Endodermal cell (in vitro differentiated cells): Measurements from ENCODE around the gene IQCM. TPM values are rescaled to one million over a fixed set of nuclear protein-coding genes. Genes with fewer than 3 reads are reported as not detected.

ENCODE experiments used
- DNase-seq: peaks from one replicate; pipeline ENCODE4 v3.0.0-alpha.2; 2017
- H3K27ac ChIP-seq: 2 replicates; pipeline ENCODE4 v1.5.1; 2013; ENCODE audit warnings: mild to moderate bottlenecking, low read depth, low read length, moderate library complexity
- H3K27me3 ChIP-seq: 2 replicates; pipeline ENCODE4 v1.6.1; 2013; ENCODE audit warnings: mild to moderate bottlenecking, low read length, moderate library complexity; ENCODE audit not compliant: insufficient read depth, control insufficient read depth, poor library complexity, severe bottlenecking
- H3K36me3 ChIP-seq: 2 replicates; pipeline ENCODE4 v1.7.0; 2013; ENCODE audit warnings: mild to moderate bottlenecking, low read length, moderate library complexity; ENCODE audit not compliant: control insufficient read depth, insufficient read depth
- H3K4me1 ChIP-seq: one replicate; pipeline ENCODE4 v1.7.0; 2013; ENCODE audit warnings: low read length; ENCODE audit not compliant: control insufficient read depth, insufficient read depth
- H3K4me3 ChIP-seq: 2 replicates; pipeline ENCODE4 v1.5.1; 2013; ENCODE audit warnings: mild to moderate bottlenecking, low read length, moderate library complexity
- H3K9ac ChIP-seq: 2 replicates; pipeline ENCODE4 v1.6.1; 2013; ENCODE audit warnings: mild to moderate bottlenecking, low read length, moderate library complexity; ENCODE audit not compliant: poor library complexity, severe bottlenecking; ENCODE audit errors: extremely low read depth
- H3K9me3 ChIP-seq: 2 replicates; pipeline ENCODE4 v1.6.1; 2013; ENCODE audit warnings: mild to moderate bottlenecking, low read length, moderate library complexity; ENCODE audit not compliant: control insufficient read depth
- H3K27ac Mint-ChIP-seq: 2 replicates; pipeline ENCODE4 v1.8.0; 2020; ENCODE audit warnings: mixed read lengths
- H3K27me3 Mint-ChIP-seq: 2 replicates; pipeline ENCODE4 v1.8.0; 2021; ENCODE audit warnings: mild to moderate bottlenecking, mixed read lengths; ENCODE audit not compliant: insufficient read depth
- H3K36me3 Mint-ChIP-seq: 2 replicates; pipeline ENCODE4 v1.8.0; 2020; ENCODE audit warnings: low read depth, mixed read lengths
- H3K4me1 Mint-ChIP-seq: 2 replicates; pipeline ENCODE4 v1.8.0; 2020; ENCODE audit warnings: mixed read lengths
- H3K4me3 Mint-ChIP-seq: 2 replicates; pipeline ENCODE4 v1.8.0; 2020; ENCODE audit warnings: mild to moderate bottlenecking, moderate library complexity, mixed read lengths
- H3K9me3 Mint-ChIP-seq: 2 replicates; pipeline ENCODE4 v1.8.0; 2020; ENCODE audit warnings: mild to moderate bottlenecking, mixed read lengths
- CTCF ChIP-seq: fragments of 200-600 bp; sonication (generic); conservative IDR thresholded peaks from 2 replicates; pipeline ENCODE4 v1.5.0; 2021; ENCODE audit warnings: antibody characterized with exemption, mild to moderate bottlenecking
- WGBS, 2 experiments: methylation state at CpG; one replicate each; pipeline versions ENCODE4 v1.1.5 to v1.1.7; 2013; ENCODE audit warnings: missing lambda C conversion rate in 2 of 2, mixed read lengths in 1 of 2; ENCODE audit not compliant: insufficient coverage in 1 of 2, insufficient read length in 1 of 2; 5-methylcytosine and 5-hydroxymethylcytosine counted together
- total RNA-seq, 2 donors: library from RNA; stranded (reverse); fragmentation: NEBNext Ultra II Directional in 1 of 2; extraction: Animal tissue kit (Norgen Biotek cat#: 25700) in 1 of 2; gene quantifications; 2 replicates in 1 of 2; 3 replicates in 1 of 2; pipeline ENCODE4 v1.2.1, GENCODE V29; 2021

The IQCM gene
- total RNA-seq, 2 donors from 2014 or later: not detected

GRCh38 chr4:149799546-149799945 is 16.1 kb downstream of the IQCM start:
- Histone ChIP-seq H3K4me3 (no peak overlapping the region), H3K9me3 (no peaks in the 10 kb centered on the region), H3K9ac (no peak overlapping the region), H3K27me3 (no peaks in the 10 kb centered on the region), H3K4me1 (no peaks in the 10 kb centered on the region), H3K27ac (no peak overlapping the region), H3K36me3 (no peaks in the 10 kb centered on the region)
- Mint-ChIP-seq H3K4me1 (no peaks in the 10 kb centered on the region), H3K27ac (no peak overlapping the region), H3K4me3 (no peak overlapping the region), H3K27me3 (no peaks in the 10 kb centered on the region), H3K9me3 (no peaks in the 10 kb centered on the region), H3K36me3 (no peaks in the 10 kb centered on the region)
- DNase-seq: no peak
- no peak for TF ChIP-seq CTCF
- WGBS, 2 experiments: 83 to 92% methylated on average over 1 of the region's 1 CpG

- no peak for TF ChIP-seq CTCF
- no peak overlapping the region for H3K27ac Mint-ChIP-seq
- no peaks in the 10 kb centered on the region for H3K27me3 ChIP-seq
- no peaks in the 10 kb centered on the region for H3K9me3 ChIP-seq
- H3K9me3 Mint-ChIP-seq: no peaks in the 10 kb centered on the region
- H3K36me3 ChIP-seq: no peaks in the 10 kb centered on the region
- no peak for DNase-seq
- H3K4me3 Mint-ChIP-seq: no peak overlapping the region
- H3K4me3 ChIP-seq: no peak overlapping the region
- no peak overlapping the region for H3K9ac ChIP-seq
- no peaks in the 10 kb centered on the region for H3K4me1 ChIP-seq
- H3K4me1 Mint-ChIP-seq: no peaks in the 10 kb centered on the region
- H3K27me3 Mint-ChIP-seq: no peaks in the 10 kb centered on the region
- no peaks in the 10 kb centered on the region for H3K36me3 Mint-ChIP-seq
- no peak overlapping the region for H3K27ac ChIP-seq
Observed at GRCh38 chr4:149796381-149796780, 19.3 kb downstream of the IQCM start.

GRCh38 chr4:149795256-149795655 is 20.4 kb downstream of the IQCM start:
- Histone ChIP-seq H3K9me3 (no peaks in the 10 kb centered on the region), H3K9ac (no peak overlapping the region), H3K36me3 (no peaks in the 10 kb centered on the region), H3K4me1 (no peaks in the 10 kb centered on the region), H3K27ac (no peak overlapping the region), H3K4me3 (no peak overlapping the region), H3K27me3 (no peaks in the 10 kb centered on the region)
- H3K27me3 Mint-ChIP-seq: no peaks in the 10 kb centered on the region
- no peak overlapping the region for H3K27ac Mint-ChIP-seq
- 81 to 82% methylated on average over 4 of the region's 4 CpGs for WGBS, 2 experiments
- no peaks in the 10 kb centered on the region for H3K9me3 Mint-ChIP-seq
- TF ChIP-seq CTCF: no peak
- DNase-seq: no peak
- H3K36me3 Mint-ChIP-seq: no peaks in the 10 kb centered on the region
- H3K4me3 Mint-ChIP-seq: no peak overlapping the region
- no peaks in the 10 kb centered on the region for H3K4me1 Mint-ChIP-seq
